Inferior parietal cortex (tissue), 1 donor: ENCODE data around the gene USP21.
"Not testable (repeated sequence)": the region's sequence is repeated elsewhere in the genome, so short reads cannot be mapped to it uniquely, and the experiment has no call there.

Source experiments
- DNase-seq: peaks from one replicate; pipeline ENCODE4 v3.0.0-alpha.2; 2016; ENCODE audit errors: extremely low spot score

The USP21 gene, protein sequence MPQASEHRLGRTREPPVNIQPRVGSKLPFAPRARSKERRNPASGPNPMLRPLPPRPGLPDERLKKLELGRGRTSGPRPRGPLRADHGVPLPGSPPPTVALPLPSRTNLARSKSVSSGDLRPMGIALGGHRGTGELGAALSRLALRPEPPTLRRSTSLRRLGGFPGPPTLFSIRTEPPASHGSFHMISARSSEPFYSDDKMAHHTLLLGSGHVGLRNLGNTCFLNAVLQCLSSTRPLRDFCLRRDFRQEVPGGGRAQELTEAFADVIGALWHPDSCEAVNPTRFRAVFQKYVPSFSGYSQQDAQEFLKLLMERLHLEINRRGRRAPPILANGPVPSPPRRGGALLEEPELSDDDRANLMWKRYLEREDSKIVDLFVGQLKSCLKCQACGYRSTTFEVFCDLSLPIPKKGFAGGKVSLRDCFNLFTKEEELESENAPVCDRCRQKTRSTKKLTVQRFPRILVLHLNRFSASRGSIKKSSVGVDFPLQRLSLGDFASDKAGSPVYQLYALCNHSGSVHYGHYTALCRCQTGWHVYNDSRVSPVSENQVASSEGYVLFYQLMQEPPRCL

DNA sequence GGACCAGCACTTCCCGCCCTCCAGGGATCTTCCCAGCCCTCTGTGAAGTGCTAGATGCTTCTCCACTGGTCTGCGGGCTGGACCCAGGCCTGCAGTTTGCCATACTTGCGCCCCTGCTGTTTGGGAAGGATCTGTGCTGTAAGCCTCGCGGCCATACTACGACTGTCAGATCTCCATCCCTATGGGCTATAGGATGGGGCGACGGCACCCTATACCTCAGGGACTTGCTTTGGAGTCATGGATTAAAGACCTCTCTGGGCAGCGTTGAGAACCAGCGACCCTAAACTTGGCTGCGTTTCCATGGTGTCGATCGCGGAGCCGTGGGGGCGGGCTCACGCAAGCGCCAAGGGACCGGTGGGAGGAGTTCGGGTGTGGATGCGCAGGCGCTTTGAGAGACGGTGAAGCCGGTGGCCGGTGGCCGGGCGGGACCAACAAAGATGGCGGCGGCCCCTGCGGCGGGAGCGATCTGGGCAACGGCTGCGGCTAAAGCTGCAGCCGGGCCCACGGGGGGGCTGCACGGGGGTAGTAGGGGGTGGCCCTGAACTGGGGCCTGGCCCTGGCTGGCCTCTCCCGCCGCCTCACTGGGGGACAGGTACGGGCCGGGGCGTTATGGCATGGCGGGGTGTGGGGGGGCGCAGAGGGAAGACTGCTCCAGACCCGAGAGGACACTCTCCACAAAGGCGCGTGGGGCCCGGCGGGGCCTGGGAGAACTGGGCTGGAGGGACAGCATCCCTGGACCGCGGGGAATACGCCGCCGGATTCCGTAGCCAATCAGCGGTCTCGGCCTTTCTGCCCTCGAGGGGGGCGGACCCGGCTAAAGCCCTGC is at the start of gene USP21:
TSS of gene USP21 (plus strand) at position 414 of the 826 bp plus-strand sequence. CDS start 1,141 bp downstream, outside the sequence.
- peak; percentile 95 for DNase-seq

DNA sequence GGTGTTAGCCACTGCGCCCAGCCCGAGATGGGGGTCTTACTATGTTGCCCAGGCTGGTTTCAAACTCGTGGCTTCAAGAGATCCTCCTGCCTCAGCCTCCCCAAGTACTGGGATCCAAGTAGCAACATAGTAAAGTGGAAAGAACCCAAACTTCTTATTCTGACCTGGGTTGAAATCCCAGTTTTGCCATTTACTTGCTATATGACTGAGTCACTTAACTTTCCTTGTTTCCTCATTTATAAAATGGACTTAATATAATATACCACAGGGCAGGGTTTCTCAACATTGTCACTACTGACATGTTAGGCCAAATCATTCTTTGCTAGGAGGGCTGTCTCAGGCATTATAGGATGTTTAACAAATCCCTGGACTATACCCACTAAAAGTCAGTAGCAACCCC is 48.2 kb upstream of the USP21 start:
- DNase-seq = no peak

DNA sequence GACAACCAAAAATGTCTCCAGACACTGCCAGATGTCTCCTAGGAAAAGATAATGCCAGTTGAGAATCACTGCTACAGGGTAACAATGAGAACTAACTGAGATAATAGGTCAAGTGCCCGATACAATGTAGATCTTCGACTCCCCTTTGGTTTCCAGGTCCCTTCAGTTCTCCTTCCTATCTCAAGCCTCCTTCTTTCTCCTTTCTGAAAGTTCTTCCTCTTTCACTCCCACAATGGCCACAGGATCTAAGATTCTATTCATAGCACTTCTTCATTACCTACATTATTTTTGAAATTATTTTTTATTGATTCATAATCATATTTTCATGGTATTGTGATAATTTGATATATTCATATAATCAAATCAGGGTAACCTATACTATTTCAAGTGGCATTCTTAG is 47.8 kb upstream of the USP21 start:
- DNase-seq = no peak

DNA sequence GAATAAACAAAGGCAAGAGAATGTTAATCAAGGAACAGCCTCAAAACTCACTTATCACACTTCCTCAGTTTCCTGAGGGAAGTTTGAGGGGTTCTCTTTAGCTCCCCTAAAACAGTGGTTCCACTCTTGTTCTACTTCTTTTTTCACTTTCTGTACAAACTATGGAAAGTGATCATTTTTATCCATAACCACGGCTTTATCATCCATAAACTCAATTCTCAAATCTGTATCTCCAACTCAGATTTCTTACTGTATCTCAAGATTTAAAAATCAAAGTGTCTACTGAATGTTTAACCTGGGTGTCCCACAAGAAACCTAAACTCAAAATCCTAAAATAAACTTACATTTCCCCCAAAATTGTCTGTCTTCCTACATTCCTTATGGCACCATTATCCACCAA is 45.4 kb upstream of the USP21 start:
- DNase-seq = no peak

DNA sequence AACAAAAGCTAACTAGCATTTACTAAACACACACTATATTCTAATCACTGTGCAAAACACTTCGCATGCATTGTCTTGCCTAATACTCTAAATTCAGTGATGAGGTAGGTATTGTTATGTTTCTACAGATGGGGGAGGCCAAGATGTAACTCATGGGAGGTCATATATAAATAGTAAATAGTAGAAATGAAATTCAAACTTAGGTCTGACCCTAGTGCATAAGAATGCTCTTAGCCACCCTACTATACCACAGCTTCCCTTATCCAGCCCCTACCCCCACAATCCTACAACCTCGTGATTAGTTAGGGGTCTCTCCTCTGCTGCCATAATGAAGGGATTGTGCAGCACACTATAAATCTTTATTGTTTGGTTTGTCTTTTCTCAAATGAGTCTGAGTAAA is 44.7 kb upstream of the USP21 start:
- no peak for DNase-seq

DNA sequence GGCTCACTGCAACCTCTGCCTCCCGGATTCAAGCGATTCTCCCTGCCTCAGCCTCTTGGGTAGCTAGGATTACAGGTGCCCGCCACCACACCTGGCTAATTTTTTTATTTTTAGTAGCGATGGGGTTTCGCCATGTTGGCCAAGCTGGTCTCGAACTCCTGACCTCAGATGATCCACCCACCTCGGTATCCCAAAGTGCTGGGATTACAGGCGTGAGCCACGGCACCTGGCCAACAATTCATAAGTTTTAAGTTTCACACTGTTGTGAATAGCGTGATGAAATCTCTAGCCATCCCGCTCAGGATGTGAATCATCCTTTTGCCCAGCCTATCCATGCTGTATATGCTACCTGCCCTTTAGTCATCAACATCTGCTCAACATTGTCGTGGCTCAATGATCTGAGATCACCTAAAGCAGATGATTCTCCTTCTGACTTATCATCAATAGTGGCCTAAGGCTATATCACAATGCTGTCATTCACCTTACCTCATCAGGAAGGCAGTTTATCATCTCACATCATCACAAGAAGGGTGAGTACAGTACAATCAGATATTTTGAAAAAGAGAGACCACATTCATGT is 44.1 kb upstream of the USP21 start:
- DNase-seq = no peak

DNA sequence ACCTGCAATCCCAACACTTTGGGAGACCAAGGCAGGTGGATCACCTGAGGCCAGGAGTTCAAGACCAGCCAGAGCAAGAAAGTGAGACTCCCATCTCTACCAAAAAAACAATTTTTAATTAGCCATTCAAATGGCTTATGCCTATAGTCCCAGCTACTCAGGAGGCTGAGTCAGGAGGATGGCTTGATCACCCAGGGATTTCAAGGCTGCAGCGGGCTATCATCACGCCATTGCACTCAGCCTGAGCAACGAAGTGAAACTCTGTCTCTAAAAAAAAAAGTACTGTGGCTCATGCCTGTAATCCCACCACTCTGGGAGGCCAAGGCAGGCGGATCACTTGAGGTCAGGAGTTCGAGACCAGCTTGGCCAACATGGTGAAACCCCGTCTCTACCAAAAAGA is 43.3 kb upstream of the USP21 start:
- not testable (repeated sequence) for DNase-seq

DNA sequence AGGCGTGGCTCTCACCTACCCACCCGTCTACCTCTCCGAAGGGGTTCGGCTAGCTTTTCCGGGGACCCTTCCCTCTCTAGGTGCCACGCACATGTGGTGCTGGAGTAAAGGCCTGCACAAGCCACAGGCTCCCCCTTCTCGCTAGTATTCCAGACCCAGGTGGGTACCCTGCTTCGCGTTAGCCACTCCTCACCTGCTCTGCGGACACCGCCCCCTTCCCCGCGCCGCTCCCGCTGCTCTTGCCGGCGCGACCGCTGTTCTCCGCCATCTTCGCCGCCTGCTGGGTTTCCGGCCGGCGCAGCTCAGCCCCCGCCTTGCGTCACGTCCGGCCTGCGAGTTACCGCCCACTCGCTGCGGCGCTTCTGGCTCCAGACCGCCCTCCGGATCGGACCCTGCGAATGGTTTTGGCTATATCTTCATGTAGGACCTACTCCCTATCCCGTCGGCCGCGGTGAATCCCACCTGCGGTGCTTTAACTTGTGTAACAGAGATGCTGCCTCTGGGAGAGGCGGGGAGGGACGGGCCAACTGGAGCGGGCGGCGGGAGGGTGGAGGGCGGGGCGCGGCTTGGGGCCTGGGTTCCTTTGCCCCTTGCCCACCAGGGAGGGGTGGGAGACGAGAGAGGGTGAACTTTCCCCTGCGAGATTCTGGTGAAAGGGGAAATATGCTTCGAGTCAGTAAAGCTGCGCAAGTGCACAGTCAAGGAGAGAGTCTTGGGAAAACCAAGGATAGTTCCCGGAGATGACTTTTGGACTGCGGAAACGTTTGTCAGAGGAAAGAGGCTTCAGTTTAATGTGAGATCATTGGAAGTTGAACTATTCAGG is 41.3 kb upstream of the USP21 start, which contains the start of the genes NIT1 and PFDN2:
TSS of gene NIT1 (plus strand) at position 347 of the 823 bp plus-strand sequence. CDS start at position 419, 72 bp downstream.
TSS of gene PFDN2 (minus strand) at position 279 of the 823 bp plus-strand sequence. CDS start at position 268, 11 bp downstream.
- peak; percentile 88 for DNase-seq

DNA sequence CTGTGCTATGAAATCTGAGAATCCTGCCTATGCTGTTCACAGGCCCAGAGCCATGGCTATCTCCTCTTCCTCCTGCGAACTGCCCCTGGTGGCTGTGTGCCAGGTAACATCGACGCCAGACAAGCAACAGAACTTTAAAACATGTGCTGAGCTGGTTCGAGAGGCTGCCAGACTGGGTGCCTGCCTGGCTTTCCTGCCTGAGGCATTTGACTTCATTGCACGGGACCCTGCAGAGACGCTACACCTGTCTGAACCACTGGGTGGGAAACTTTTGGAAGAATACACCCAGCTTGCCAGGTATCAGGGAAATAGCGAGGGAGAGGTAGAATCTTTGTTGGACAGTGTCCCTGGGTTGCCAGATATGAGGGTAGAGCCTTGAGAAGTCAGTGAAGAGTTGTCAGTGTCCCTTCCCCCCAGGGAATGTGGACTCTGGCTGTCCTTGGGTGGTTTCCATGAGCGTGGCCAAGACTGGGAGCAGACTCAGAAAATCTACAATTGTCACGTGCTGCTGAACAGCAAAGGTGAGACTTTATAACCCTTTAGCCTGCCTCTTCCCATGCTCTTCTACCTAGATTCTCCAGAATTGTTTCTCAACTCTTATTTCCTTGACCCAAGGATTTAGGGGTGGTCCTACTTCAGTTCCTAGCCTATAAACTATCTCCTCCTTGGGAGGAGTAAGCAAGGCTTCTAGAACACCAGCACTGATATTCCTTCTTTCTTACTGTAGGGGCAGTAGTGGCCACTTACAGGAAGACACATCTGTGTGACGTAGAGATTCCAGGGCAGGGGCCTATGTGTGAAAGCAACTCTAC is 40.0 kb upstream of the USP21 start:
- peak; percentile 33 for DNase-seq

DNA sequence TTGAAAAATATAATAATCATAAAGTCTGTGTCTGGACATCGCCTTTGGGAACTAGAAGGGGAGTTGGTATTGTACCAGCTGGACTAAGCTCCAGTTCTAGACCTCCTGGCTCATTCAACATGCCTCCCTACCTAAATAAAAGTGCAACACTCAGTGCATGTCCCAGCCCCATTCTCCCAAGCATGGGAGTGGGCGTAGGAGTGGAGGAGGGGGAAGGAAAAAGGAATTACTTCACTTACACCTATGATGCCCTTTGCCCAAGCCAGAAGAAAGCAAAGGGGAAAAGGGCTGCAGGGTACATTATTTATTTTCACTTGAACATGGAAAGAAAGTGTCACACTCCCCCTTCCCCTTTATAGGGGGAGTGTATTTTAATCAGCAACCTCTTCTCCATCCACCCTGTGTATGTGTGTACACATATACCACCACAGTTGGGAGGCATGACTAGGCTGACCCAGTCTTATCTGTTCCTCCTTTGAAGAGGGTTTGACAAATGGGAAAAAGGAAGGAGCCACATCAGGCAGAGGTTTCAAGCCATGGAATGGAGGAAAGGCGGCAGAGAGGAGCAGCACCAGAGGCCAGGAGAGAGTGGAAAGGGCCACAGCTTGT is 38.2 kb upstream of the USP21 start:
- DNase-seq = no peak

DNA sequence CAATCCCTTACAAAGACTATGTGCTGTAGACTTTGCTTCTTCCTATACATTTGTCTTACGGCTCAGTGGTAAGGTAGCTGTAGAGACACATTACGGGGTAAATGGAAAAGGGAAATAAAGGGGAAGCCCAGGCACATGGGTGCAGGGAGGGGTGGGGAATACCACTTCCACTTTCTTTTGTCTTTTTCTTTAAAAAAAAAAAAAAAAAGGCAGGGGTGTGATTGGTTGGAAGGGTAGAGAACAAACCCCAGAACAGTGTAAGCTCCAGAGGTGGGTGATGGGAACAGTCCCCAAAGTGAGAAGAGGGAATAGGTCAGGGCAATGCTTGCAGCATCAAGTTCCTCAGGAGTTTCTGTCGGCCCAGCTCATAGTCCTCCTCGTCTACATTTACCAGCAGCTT is 37.5 kb upstream of the USP21 start:
- DNase-seq = no peak

DNA sequence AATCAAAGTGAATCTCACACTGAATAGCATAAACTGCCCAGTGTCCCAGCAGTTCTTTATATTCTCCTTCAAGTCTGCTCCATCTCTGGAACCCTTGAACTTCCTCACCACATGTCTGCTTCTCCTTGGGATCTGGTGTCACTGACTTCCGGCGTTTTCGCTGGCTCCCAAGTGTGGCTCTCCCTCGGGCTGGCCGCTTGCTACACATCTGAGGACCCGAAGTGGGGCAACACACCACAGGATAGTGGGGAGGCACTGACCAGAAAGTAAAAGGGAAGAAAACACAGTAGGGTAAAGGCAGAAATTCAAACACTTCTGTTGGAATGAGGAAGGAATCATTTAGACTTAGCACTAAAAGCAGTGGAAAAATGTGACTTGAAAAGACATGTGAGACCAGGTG is 36.3 kb upstream of the USP21 start:
- DNase-seq = no peak

DNA sequence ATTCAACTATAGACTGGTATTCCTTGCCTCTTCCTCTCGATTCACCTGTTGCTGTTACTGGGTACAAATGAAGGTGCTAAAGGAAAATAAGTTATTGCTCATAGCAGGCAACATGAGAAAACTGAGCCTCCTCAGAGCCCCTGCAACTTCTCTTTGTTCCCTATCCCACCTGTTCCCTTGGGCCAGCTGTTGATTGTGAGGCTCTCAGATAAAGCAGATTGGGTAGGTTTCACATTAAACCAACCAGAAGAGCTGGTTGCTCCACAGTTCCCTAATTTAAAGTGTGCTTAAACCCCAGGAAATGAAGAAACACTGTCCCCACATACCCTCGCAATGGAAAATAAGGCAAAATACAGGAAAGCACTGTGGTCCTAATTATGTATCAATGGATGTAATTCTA is 31.7 kb upstream of the USP21 start:
- no peak for DNase-seq

DNA sequence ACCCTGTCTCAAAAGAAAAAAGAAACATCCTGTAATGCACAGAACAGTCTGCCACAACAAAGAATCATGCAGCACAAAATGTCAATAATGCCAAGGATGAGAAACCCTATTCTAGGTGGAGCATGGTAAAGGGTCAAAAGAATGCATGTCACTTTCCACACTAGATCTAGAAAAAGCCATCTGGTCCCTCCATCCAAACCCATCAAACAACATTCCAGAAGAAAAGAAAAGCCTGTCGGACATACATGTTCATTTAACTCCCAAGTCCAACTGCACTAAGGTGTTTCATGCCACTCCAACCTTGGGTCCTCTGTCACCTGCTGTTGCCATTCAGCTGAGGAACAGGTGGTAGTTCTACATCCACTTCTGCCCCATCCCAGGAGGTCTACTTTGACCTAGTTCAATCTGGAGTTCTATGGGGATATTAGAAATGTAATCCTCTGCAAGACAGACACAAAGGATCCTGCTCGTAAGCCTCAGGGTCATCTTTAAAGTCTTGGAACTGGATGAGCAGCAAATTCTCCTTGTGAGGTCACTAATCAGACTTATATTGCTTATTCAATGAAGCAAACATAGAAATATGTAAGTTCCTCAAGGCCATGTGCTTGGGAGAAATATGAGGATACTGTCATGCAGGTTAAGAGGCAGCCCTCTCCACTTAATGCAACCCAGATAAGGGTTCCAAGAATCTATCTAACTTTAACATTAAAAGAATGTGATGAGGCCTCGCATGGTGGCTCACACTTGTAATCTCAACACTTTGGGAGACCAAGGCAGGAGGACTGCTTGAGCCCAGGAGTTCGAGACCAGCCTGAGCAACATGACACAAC is 30.5 kb upstream of the USP21 start:
- no peak for DNase-seq

DNA sequence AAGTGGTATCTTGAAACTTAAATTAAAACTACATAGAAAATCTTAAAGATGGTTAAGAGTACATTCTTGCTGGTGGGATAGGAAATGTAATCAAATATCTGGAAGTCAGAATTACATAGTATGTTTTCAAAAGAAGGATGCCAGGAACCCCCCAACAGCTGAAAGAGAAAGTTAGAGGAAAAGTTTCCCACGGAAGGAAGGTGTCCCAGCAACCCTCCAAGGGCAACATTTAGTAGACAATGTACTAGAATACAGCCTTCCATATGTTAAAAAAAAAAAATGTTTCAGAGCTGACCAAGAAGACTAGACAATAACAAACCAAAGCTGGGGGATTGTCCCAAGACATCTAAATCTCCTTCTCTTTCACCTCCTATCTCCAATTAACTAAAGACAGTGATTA is 29.0 kb upstream of the USP21 start:
- no peak for DNase-seq

DNA sequence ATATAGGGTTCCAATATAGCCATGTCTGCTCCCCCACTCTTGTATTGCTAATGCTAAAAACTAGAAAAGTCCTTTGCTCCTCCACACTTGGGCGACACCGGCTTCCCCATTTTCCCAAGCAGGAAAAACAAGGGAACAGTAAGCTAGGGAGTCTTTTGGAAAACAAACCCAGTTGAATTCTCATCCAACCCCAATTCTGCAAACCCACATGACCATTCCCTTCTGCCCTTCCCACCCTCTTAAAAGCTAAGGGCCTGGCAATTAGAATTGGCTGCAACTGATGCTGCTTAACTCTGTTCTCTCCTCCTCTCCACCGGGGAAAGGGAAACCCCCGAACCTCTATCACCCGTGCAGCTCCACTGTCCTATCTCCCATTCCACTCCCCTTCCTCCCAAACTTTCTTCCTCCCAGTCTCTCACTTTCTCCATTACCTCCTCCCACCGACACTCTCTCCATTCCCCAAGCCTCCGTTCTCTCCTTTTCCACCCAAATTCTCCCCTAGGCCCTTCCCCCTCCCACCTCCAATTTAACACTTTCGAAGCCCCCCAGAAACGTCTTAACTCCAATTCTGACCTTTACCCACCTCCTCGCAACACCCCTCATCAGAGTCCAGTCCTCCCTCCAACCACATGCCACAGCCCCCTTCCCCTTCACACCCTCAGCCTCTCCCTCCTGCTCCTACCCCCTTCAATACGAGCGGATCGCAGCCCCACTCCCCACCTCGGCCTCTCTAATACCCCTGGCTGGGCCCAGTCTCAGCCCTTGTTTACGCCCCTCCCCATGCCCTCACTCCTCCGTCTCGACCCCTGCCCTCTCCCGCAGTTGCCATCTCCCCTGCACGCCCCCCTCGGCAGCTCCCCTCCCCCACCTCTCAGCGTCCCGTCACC is 27.5 kb upstream of the USP21 start:
- DNase-seq = no peak

DNA sequence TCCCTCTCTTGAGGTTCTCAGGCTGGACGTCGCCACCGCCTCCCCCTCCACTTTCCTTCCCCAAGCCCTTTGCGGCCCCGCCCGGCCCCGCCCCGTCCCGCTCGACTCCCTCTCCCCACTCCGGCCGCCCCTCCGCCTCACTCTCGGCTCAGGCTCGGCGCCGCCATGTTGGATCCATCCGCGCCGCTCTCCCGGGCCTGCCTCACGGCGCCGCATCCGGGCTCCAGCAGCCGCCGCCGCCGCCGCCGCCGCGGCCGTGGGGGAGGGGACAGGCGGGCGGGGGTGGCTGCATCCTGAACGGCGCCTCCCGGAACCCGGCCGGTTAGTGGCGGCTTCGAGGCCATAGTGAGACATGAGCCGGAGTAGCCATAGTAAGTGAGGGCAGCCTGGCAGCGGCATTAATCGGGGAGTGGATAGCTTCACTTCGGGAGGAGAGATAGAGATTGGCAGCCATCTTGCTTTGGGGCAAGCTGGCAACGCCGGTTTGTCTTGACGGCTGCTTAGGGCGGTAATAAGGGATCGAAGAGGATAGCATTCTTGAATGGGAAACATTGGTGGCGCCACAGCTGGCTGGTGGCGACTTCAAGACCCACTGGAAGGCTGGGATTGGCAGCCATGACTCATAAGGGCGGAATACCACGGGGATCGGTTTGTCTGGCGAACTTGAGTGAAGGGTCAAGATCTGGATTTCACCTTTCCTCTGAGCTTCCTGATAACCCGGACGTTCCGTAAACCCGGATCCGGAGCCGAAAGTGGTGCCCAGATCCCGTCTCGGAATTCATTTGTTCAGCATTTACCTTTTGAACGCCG is 26.7 kb upstream of the USP21 start, which contains the start of gene DEDD:
TSS of gene DEDD (minus strand) at position 258 of the 810 bp plus-strand sequence. CDS start 8,205 bp downstream, outside the sequence.
- DNase-seq = peak; percentile 95
